SH-SY5Y (cell line): Measurements from ENCODE around the gene BST1.

Experiments
- GATA2 ChIP-seq: IDR thresholded peaks from 2 replicates; pipeline ENCODE4 v1.6.1; 2011; ENCODE audit warnings: mild to moderate bottlenecking, low read depth, low read length
- GATA3 ChIP-seq: IDR thresholded peaks from 2 replicates; pipeline ENCODE4 v1.6.1; 2011; ENCODE audit warnings: low read depth, mild to moderate bottlenecking, low read length, moderate library complexity

The BST1 gene

DNA sequence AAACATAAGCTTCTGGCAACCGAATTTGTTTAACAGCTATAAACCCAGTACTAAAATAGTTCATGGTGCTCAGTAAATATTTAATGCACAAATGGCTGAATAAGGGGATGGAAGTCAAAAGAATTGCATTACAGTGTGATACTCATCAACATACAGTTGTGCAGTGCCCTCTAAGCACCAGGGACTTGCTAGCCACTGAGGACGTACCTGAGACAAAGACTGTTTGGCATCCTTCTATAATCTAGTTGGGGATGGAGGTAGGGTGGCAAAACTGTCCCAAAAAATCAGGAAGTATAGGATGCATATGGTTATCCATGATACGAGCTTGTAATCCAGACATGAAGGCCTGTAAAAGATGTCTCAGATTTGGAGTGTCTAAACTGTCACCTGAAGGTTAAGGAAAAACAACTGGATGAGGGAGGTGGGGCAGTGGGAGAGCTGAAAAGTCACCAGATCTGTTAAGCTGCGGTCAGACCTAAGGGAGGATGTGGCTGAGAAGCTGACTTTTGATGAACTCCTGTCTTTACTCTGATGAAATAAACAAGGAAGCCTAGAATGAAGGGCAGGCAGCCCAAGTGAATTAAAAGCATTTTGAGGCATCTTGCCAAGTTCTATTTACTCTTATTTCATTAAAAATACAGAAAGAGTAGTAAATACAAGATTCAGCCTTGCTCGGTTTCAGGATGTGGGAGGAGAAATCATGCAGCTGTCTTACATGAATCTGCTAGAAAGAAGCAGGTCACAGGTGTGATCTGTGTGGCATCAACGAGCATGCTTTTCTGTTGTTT, 63.2 kb downstream of the BST1 start:
- TF ChIP-seq GATA2 (no peak), GATA3 (no peak)

- TF ChIP-seq GATA2 (no peak), GATA3 (no peak)
These were observed 64.0 kb downstream of the BST1 start for GRCh38 chr4:15766821-15767220.

- TF ChIP-seq GATA2, result no peak
- TF ChIP-seq GATA3, result no peak
These were observed 66.3 kb downstream of the BST1 start for GRCh38 chr4:15769202-15769601.

DNA sequence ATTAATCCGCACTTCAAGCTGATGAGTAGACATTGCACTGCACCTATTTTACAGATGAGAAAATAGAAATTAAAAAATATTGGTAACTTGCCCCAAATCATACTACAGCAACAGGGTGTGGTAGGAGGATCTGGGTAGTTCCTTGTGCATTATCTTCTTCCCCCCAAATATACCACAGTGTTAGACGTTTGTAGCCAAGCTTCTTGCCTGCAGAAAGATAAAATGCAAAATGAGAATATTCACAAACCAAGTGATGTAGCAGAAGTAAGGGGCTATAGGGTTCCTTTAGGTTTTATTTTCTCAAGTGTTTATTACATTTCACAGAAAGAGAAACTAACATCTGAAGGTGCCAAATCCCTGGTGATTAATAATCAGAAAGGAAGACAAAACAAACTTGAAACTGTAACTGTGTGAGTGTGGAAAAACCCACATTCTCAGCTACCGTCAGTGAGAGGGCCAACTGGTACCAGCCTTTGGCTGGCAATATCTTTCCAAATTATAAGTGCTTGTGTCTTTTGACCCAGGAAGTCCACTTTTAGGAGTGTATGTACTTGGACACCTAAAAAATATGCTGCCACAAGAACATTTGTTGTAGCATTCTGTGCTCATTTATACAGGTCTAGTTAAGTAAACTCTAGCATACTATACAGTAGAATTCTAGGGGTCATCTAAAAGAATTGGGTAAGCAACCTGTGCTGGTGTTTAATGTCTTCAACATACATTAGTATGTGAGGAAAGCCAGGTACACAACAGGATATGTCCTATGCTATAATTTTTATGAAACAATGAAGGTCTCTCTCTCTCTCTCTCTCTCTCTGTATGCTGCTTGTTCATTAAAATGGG, 68.6 kb downstream of the BST1 start:
- TF ChIP-seq GATA3 (no peak), GATA2 (no peak)

DNA sequence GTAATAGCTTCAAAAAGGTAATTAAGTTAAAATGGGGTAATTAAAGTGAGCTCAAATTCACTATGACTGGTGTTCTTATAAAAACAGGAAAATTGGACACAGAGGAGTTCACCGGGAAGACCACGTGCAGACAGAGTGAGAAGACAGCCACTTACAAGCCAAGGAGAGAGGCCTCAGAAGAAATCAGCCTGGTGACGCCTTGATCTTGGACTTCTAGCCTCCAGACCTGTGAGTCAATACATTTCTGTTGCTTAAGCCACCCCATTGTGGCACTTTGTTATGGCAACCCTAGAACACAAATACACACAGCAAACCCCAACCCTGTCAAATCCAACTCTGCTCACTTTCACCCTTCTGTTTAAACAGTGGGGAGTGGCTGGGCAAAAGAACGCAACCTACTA, 71.2 kb downstream of the BST1 start:
- no peak for TF ChIP-seq GATA3

DNA sequence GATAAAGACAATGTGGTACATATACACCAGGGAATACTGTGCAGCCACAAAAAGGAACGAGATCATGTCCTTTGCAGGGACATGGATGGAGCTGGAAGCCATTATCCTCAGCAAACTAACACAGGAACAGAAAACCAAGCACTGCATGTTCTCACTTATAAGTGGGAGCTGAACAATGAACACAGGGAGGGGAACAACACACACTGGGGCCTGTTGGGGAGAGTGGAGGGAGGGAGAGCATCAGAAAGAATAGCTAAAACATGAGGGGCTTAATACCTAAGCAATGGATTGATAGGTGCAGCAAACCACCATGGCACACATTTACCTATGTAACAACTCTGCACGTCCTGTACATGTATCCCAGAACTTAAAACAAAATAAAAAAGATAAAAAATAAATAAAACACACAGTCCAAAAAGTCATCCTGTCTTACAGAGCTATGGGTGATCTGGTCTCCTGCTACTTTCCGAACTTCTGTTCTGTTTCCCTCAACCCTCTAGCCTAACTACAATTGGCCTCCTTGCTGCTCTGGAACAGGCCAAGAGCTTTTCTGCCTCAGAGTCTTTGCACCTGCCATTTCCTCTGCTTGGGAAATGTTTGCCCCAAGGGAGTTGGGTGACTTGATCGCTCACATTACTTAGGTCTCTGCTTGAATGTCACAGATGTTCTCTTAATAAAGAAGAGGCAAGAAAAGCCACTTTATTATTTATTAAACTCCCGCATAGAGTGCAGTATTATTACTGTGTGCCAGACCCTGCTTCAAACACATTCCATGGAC, 74.2 kb downstream of the BST1 start:
- TF ChIP-seq GATA2 (no peak), GATA3 (no peak)

DNA sequence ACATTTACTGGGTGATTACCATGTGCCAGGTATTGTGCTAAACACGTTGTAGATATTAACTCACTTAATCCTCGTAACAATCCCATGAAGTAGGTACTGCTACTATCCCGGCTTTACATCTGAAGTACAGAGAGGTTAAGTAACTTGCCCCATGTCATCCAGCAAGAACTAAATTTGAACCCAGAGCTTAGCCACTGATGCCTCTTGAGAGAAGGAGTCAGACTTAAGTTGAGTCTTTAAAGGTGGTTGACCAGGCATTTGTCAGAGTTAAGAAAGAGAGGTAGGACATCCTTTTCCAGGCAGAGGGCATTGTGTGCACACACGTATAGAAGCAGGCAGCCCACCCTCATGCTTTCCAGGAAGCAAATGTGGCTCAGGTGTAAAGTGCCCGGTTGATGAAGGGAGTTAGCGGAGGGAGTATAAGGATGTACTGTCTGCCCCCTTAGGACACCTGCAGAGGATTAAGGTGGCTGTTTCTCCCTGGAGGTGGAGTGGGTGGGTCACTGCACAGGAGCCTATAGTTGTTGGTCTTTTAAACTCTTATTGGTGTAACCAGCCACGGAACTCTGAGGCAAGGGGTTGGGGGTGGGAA, 74.9 kb downstream of the BST1 start:
- TF ChIP-seq GATA2, result no peak
- no peak for TF ChIP-seq GATA3

- TF ChIP-seq GATA2, result no peak
- TF ChIP-seq GATA3, result no peak
These were observed 75.7 kb downstream of the BST1 start, which contains the start of gene CD38 for GRCh38 chr4:15778289-15779241. Gene CD38 (plus strand): TSS chr4:15778328. CDS start chr4:15778415, 87 bp downstream.

GRCh38 chr4:15779306-15779705, 76.4 kb downstream of the BST1 start:
- TF ChIP-seq GATA2 (no peak), GATA3 (no peak)

DNA sequence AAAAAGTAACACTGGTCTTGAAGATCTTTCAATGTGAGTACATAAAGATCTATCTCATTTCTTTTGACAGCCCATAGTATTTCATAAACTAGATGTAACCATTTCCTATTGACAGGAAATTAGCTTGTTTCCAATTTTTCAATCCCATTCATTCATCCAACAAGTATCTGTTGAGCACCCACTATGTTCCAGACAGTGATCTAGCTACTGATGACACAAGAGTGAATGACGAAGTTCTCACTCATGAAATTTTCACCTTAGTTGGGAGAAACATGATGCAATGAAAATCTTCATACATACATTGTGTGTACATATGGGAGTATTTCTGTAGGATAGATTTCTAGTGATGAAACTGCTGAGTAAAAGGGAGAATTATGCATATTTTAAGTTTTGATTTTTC, 76.9 kb downstream of the BST1 start:
- no peak for TF ChIP-seq GATA2
- no peak for TF ChIP-seq GATA3

DNA sequence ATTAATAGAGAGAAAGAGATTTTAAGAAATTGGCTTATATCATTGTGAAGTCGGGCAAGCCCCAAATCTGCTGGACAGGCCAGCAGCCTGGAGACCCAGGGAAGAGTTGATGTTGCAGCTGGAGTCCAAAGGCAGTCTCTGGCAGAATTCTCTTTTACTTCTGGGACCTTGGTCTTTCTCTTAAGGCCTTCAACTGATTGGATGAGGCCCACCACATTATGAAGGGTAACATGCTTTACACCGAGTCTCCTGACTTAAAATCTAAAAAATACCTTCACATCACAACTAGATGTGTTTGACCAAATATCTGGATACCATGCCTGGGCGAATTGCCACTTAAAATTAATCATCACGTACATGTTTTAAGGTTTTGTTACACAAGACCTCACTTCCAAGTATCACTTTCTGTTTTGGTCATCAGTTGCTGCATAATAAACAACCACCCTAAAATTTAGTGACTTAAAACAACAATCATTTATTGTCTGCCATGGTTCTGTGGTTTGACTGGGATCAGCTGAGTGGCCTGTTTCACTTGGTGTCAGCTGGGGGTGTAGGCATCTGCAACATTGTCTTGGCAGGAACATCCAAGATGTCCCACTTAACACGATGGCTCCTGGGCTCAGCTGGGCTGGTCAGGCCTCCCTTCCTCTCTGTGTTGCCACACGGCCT, 78.7 kb downstream of the BST1 start:
- no peak for TF ChIP-seq GATA3
- TF ChIP-seq GATA2, result no peak
